ENCODE measurements around the gene CSTF1. TPM values are rescaled to one million over a fixed set of nuclear protein-coding genes. Genes with fewer than 3 reads are reported as not detected.

Gene CSTF1
- total RNA-seq, 1 experiment from 2014 or later: 44.5 TPM

- RAD21 ChIA-PET (ENCODE audit: low non-redundant PET in 1 of 2, low total read pairs in 2 of 2, uncharacterized antibody in 2 of 2, unreplicated experiment in 2 of 2): no interaction called here
- Histone ChIP-seq H3K36me3 (ENCODE audit: control insufficient read depth in 1 of 2, insufficient read depth in 2 of 2, low read length in 2 of 2) (no peaks in the 10 kb centered on the region), H3K9me3 (ENCODE audit: control insufficient read depth in 1 of 2, insufficient read depth in 1 of 2, low read depth in 1 of 2, low read length in 2 of 2) (no peaks in the 10 kb centered on the region), H3K4me3 (replicated peaks in 1 of 2; ENCODE audit: low read depth in 1 of 2, low read length in 2 of 2) (no peak overlapping the region), H3K27me3 (ENCODE audit: insufficient read depth, low read length) (peaks cover 3% of the 10 kb centered on the region; the same call in 1 of the 2 replicates), H3K9ac (ENCODE audit: low read length) (no peak overlapping the region), H3K4me2 (ENCODE audit: low read length) (no peak overlapping the region), H3K9me2 (ENCODE audit: insufficient read depth) (no peaks in the 10 kb centered on the region), H3K79me2 (ENCODE audit: insufficient read depth, low read length) (no peaks in the 10 kb centered on the region), H3K4me1 (ENCODE audit: control insufficient read depth in 1 of 2, insufficient read depth in 2 of 2, low read length in 2 of 2) (no peaks in the 10 kb centered on the region), H3K27ac (ENCODE audit: low read depth, low read length) (no peak overlapping the region), H2AFZ (ENCODE audit: low read depth, low read length, poor library complexity, severe bottlenecking) (no peak overlapping the region), H4K20me1 (ENCODE audit: insufficient read depth) (no peaks in the 10 kb centered on the region)
- TF ChIP-seq REST (IDR thresholded peaks at IDR 0.05; ENCODE audit: low read depth): no peak
- TF ChIP-seq SIN3A (IDR thresholded peaks at IDR 0.05; ENCODE audit: low read depth): no peak
- no peak for TF ChIP-seq ATF3 (IDR thresholded peaks at IDR 0.05)
- TF ChIP-seq SRF (IDR thresholded peaks at IDR 0.05; ENCODE audit: low read depth): no peak
- no peak for TF ChIP-seq ZFX (IDR thresholded peaks at IDR 0.05)
- no peak for TF ChIP-seq CTCF (IDR thresholded peaks at IDR 0.05 in 2 of 3, conservative IDR thresholded peaks at IDR 0.05 in 1 of 3; ENCODE audit: borderline replicate concordance in 1 of 3, insufficient read depth in 1 of 3, low read depth in 2 of 3, low read length in 2 of 3)
- TF ChIP-seq JUND (IDR thresholded peaks at IDR 0.05): no peak
- TF ChIP-seq YY1 (IDR thresholded peaks at IDR 0.05; ENCODE audit: extremely low read depth, insufficient replicate concordance, low read depth, low read length): no peak
- TF ChIP-seq ELF1 (IDR thresholded peaks at IDR 0.05; ENCODE audit: borderline replicate concordance, low read depth): no peak
- TF ChIP-seq, protein P1, sequence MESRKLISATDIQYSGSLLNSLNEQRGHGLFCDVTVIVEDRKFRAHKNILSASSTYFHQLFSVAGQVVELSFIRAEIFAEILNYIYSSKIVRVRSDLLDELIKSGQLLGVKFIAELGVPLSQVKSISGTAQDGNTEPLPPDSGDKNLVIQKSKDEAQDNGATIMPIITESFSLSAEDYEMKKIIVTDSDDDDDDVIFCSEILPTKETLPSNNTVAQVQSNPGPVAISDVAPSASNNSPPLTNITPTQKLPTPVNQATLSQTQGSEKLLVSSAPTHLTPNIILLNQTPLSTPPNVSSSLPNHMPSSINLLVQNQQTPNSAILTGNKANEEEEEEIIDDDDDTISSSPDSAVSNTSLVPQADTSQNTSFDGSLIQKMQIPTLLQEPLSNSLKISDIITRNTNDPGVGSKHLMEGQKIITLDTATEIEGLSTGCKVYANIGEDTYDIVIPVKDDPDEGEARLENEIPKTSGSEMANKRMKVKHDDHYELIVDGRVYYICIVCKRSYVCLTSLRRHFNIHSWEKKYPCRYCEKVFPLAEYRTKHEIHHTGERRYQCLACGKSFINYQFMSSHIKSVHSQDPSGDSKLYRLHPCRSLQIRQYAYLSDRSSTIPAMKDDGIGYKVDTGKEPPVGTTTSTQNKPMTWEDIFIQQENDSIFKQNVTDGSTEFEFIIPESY (IDR thresholded peaks at IDR 0.05; ENCODE audit: extremely low read depth, insufficient replicate concordance, low read length): no peak
- TF ChIP-seq CEBPB (IDR thresholded peaks at IDR 0.05; ENCODE audit: low read depth): no peak
- no peak for TF ChIP-seq EZH2 (IDR thresholded peaks at IDR 0.05)
- TF ChIP-seq TCF7L2 (IDR thresholded peaks at IDR 0.05; ENCODE audit: borderline replicate concordance, extremely low read depth, insufficient read depth, insufficient read length): no peak
- no peak for TF ChIP-seq SP1 (IDR thresholded peaks at IDR 0.05; ENCODE audit: low read depth)
- TF ChIP-seq EZH2phosphoT487 (IDR thresholded peaks at IDR 0.05; ENCODE audit: borderline replicate concordance): no peak
- TF ChIP-seq FOSL1 (IDR thresholded peaks at IDR 0.05; ENCODE audit: low read depth): no peak
- no peak for TF ChIP-seq POLR2A (IDR thresholded peaks at IDR 0.05; ENCODE audit: borderline replicate concordance, extremely low read depth, insufficient read depth, insufficient read length)
- no peak for TF ChIP-seq EGR1 (IDR thresholded peaks at IDR 0.05; ENCODE audit: low read depth)
- ATAC-seq (no peak), DNase-seq (ENCODE audit: low read depth, low spot score) (no peak)
- intact Hi-C loops (cut with micrococcal nuclease): no loop called here
- CTCF ChIA-PET: no interaction called here
- POLR2A ChIA-PET: no interaction called here
- BruUV-seq (replicated peaks): no TSS peak
Observed at GRCh38 chr20:56350842-56351241, 41.6 kb upstream of the CSTF1 start.
